Endothelial cell of umbilical vein (primary cell): Measurements from ENCODE around the gene NPM3. TPM values are rescaled to one million over a fixed set of nuclear protein-coding genes. Genes with fewer than 3 reads are reported as not detected.

Source experiments
- BruUV-seq: library from RNA; stranded (reverse); fragments of 400-500 nt; replicated peaks from 2 replicates; lab custom pipeline; 2021; lab: Mats Ljungman, UMichigan
- CTCF ChIA-PET: fragments of 300-600, 350-600 bp; sonication (Branson Sonifier 250); formaldehyde crosslinking; loops from one replicate; lab custom pipeline; 2021; ENCODE audit warnings: antibody characterized with exemption, inconsistent platforms; lab: Charles Lee
- POLR2A ChIA-PET: fragments of 300-600, 350-600 bp; sonication (Branson Sonifier 250); formaldehyde crosslinking; loops from one replicate; lab custom pipeline; 2021; ENCODE audit warnings: antibody characterized with exemption, inconsistent platforms; lab: Charles Lee
- DNase-seq: peaks from one replicate; pipeline ENCODE4 v3.0.0-alpha.2; 2011; ENCODE audit warnings: low read depth, low spot score
- FAIRE-seq: peaks from 2 replicates; lab custom pipeline; 2011; peaks lifted over from hg19 to GRCh38; lab: Jason Lieb, UNC
- H2AFZ ChIP-seq: 2 replicates; pipeline ENCODE4 v1.6.0; 2012; ENCODE audit warnings: low read depth, low read length, control low read depth, inconsistent platforms
- H3K27ac ChIP-seq: 2 replicates; pipeline ENCODE4 v1.5.1; 2011; ENCODE audit warnings: low read depth, mild to moderate bottlenecking, control low read depth, low read length, moderate library complexity; ENCODE audit not compliant: insufficient read depth
- H3K27me3 ChIP-seq, 2 experiments: 2 replicates each; pipeline versions ENCODE4 v1.6.0 to v1.6.1; 2011; ENCODE audit warnings: low read length in 2 of 2, mixed read lengths in 1 of 2; ENCODE audit not compliant: control insufficient read depth in 2 of 2, insufficient read depth in 2 of 2
- H3K36me3 ChIP-seq, 2 experiments: 2 replicates in 1 of 2; 3 replicates in 1 of 2; pipeline ENCODE4 v1.5.1; 2011; ENCODE audit warnings: low read length in 2 of 2, mild to moderate bottlenecking in 1 of 2, moderate library complexity in 1 of 2; ENCODE audit not compliant: control insufficient read depth in 2 of 2, insufficient read depth in 2 of 2; ENCODE audit errors: extremely low read depth in 1 of 2
- H3K4me1 ChIP-seq: 3 replicates; pipeline ENCODE4 v1.5.1; 2011; ENCODE audit warnings: mild to moderate bottlenecking, low read length; ENCODE audit not compliant: control insufficient read depth, insufficient read depth; ENCODE audit errors: extremely low read depth
- H3K4me2 ChIP-seq: 2 replicates; pipeline ENCODE4 v1.6.1; 2011; ENCODE audit warnings: low read length, control low read depth, mixed read lengths; ENCODE audit not compliant: insufficient read depth
- H3K4me3 ChIP-seq, 3 experiments: fragments of 200-600 bp in 1 of 3; sonication (generic), shearing (Covaris generic) in 1 of 3; replicated peaks in 1 of 3; 2 replicates each; pipeline ENCODE4 v1.5.1; 2011 to 2016; ENCODE audit warnings: control low read depth in 3 of 3, low read length in 3 of 3, mild to moderate bottlenecking in 2 of 3, inconsistent platforms in 1 of 3, low read depth in 1 of 3, moderate library complexity in 1 of 3; ENCODE audit not compliant: insufficient read depth in 1 of 3
- H3K79me2 ChIP-seq: 2 replicates; pipeline ENCODE4 v1.6.0; 2012; ENCODE audit warnings: low read length, inconsistent platforms; ENCODE audit not compliant: control insufficient read depth, insufficient read depth
- H3K9ac ChIP-seq: replicated peaks from 2 replicates; pipeline ENCODE3; 2011; ENCODE audit warnings: low read length, control low read depth; ENCODE audit not compliant: insufficient read depth; ENCODE audit errors: extremely low read depth
- H3K9me1 ChIP-seq: replicated peaks from 3 replicates; pipeline ENCODE4 v1.6.0; 2011; ENCODE audit warnings: mild to moderate bottlenecking, low read length; ENCODE audit not compliant: control insufficient read depth, insufficient read depth; ENCODE audit errors: extremely low read depth
- H3K9me3 ChIP-seq: replicated peaks from 2 replicates; pipeline ENCODE4 v1.5.1; 2012; ENCODE audit warnings: low read length, inconsistent platforms; ENCODE audit not compliant: control insufficient read depth, insufficient read depth
- H4K20me1 ChIP-seq: replicated peaks from 2 replicates; pipeline ENCODE3; 2011; ENCODE audit warnings: mild to moderate bottlenecking, low read length; ENCODE audit not compliant: control insufficient read depth, insufficient read depth; ENCODE audit errors: extremely low read depth
- CTCF ChIP-seq, 2 donors: IDR thresholded peaks; 1 replicate in 1 of 2; 2 replicates in 1 of 2; pipeline ENCODE4 v1.5.1; 2011; ENCODE audit warnings: low read length in 2 of 2, mild to moderate bottlenecking in 2 of 2, moderate library complexity in 2 of 2, control low read depth in 1 of 2, inconsistent platforms in 1 of 2, low read depth in 1 of 2; ENCODE audit not compliant: insufficient read depth in 1 of 2; ENCODE audit errors: extremely low read depth in 1 of 2
- EZH2 ChIP-seq: IDR thresholded peaks from 2 replicates; pipeline ENCODE4 v1.6.1; 2012; ENCODE audit warnings: borderline replicate concordance, low read depth, mild to moderate bottlenecking, moderate library complexity, low read length, inconsistent platforms; ENCODE audit not compliant: severe bottlenecking
- FOS ChIP-seq: IDR thresholded peaks from 2 replicates; pipeline ENCODE4 v1.6.1; 2011; ENCODE audit warnings: mild to moderate bottlenecking, low read length, moderate library complexity, borderline replicate concordance; ENCODE audit not compliant: insufficient read depth
- GATA2 ChIP-seq: IDR thresholded peaks from 2 replicates; pipeline ENCODE4 v1.7.0; 2011; ENCODE audit warnings: low read depth, mild to moderate bottlenecking, moderate library complexity, mixed read lengths, low read length; ENCODE audit not compliant: insufficient read length, insufficient read depth
- JUN ChIP-seq: IDR thresholded peaks from 2 replicates; pipeline ENCODE4 v1.6.1; 2011; ENCODE audit warnings: borderline replicate concordance, low read depth; ENCODE audit not compliant: insufficient read length, insufficient read depth
- MAX ChIP-seq: IDR thresholded peaks from 2 replicates; pipeline ENCODE4 v1.6.1; 2011; ENCODE audit not compliant: insufficient read depth, insufficient read length
- MYC ChIP-seq: IDR thresholded peaks from one replicate; pipeline ENCODE4 v1.6.1; 2011; ENCODE audit warnings: mild to moderate bottlenecking, low read depth, low read length
- POLR2A ChIP-seq: IDR thresholded peaks from 2 replicates; pipeline ENCODE4 v1.6.1; 2012; ENCODE audit warnings: low read depth, mild to moderate bottlenecking, control low read depth, low read length
- POLR2AphosphoS5 ChIP-seq: IDR thresholded peaks from 2 replicates; pipeline ENCODE4 v1.6.1; 2012; ENCODE audit warnings: low read depth, mild to moderate bottlenecking, control low read depth, low read length, moderate library complexity; ENCODE audit not compliant: insufficient read depth
- dilution Hi-C: fragments of 300-500 bp; cut with MboI; formaldehyde crosslinking; loops from one replicate; pipeline ENCODE4 v1.15.0; 2019; ENCODE audit warnings: low sequenced_read_pairs; ENCODE audit not compliant: extremely low pct_ligation_motif_present
- intact Hi-C: fragments of 100-400 bp; cut with micrococcal nuclease; formaldehyde crosslinking; loops from one replicate; pipeline ENCODE4 v1.10.0; 2022
- polyA plus RNA-seq, 4 experiments: library from polyadenylated mRNA; depleted of rRNA in 3 of 4; stranded (reverse) in 3 of 4; unstranded in 1 of 4; fragments of >200 nt; gene quantifications; 2 replicates each; pipeline versions ENCODE4 v1.2.1 to v1.2.3, GENCODE V29; 2011 to 2012; ENCODE audit warnings: missing spikeins in 1 of 4
- total RNA-seq: library from RNA; stranded (reverse); gene quantifications from 2 replicates; pipeline ENCODE4 v1.2.3, GENCODE V29; 2021

The NPM3 gene
- total and polyA plus RNA-seq, 2 donors (not counting 3 experiments of a cell fraction or from before 2014, with no cell fraction given), result 55.4 to 71.3 TPM

- Histone ChIP-seq H3K4me2 (no peak overlapping the region), H3K9me1 (no peaks in the 10 kb centered on the region), H3K27ac (no peak overlapping the region), H3K79me2 (no peaks in the 10 kb centered on the region), H3K9me3 (no peaks in the 10 kb centered on the region), H4K20me1 (no peaks in the 10 kb centered on the region), H3K4me1 (peaks cover 11% of the 10 kb centered on the region), H3K27me3 (no peaks in the 10 kb centered on the region), H3K9ac (no peak overlapping the region), H3K36me3 (no peaks in the 10 kb centered on the region), H2AFZ (no peak overlapping the region), H3K4me3 (no peak overlapping the region)
- no peak for DNase-seq
- ChIA-PET POLR2A (no interaction called here), CTCF (interaction anchor here (1.4 to 1.7 kb wide), 2 partner anchors 8 to 14 kb away, joined by 5 to 7 read pairs; no protein-coding TSS in a partner anchor)
- dilution Hi-C loops, result no loop called here
- BruUV-seq, result no TSS peak
- FAIRE-seq, result no peak
- intact Hi-C loops, result no loop called here
- TF ChIP-seq EZH2, result no peak
- TF ChIP-seq FOS, result no peak
- TF ChIP-seq POLR2A, result no peak
- TF ChIP-seq GATA2, result no peak
These were observed 43.7 kb upstream of the NPM3 start for GRCh38 chr10:101826852-101827434.

GRCh38 chr10:101824736-101825135 lies 41.5 kb upstream of the NPM3 start:
- dilution Hi-C loops, result no loop called here
- no TSS peak for BruUV-seq
- Histone ChIP-seq H3K27ac (no peak overlapping the region), H3K9me3 (no peaks in the 10 kb centered on the region), H3K4me3 (no peak overlapping the region), H3K9ac (no peak overlapping the region), H3K27me3 (no peaks in the 10 kb centered on the region), H3K79me2 (no peaks in the 10 kb centered on the region), H3K36me3 (no peaks in the 10 kb centered on the region), H3K4me1 (no peaks in the 10 kb centered on the region), H4K20me1 (no peaks in the 10 kb centered on the region), H3K4me2 (no peak overlapping the region), H2AFZ (no peak overlapping the region), H3K9me1 (no peaks in the 10 kb centered on the region)
- intact Hi-C loops, result no loop called here
- no peak for DNase-seq
- TF ChIP-seq EZH2 (no peak), POLR2A (no peak), MYC (no peak), MAX (no peak), POLR2AphosphoS5 (no peak), CTCF (IDR thresholded peaks at IDR 0.05; ENCODE audit: extremely low read depth in 1 of 2, insufficient read depth in 1 of 2, low read depth in 1 of 2, low read length in 2 of 2) (no peak), GATA2 (no peak), FOS (no peak), JUN (no peak)
- POLR2A ChIA-PET, result no interaction called here
- FAIRE-seq, result no peak
- CTCF ChIA-PET, result interaction anchor here (1.0 to 1.9 kb wide), 3 partner anchors 10 to 222 kb away, joined by 3 to 6 read pairs (median 3); no protein-coding TSS in a partner anchor
